GM12891 (cell line): Measurements from ENCODE around the gene CAMP. TPM values are rescaled to one million over a fixed set of nuclear protein-coding genes. Genes with fewer than 3 reads are reported as not detected.
A peak's percentile ranks its signal among the peaks of the same experiment; 100 is the strongest.

Experiments
- DNase-seq: peaks from one replicate; pipeline ENCODE4 v3.0.0; 2011; ENCODE audit warnings: low spot score; ENCODE audit not compliant: insufficient read length
- FAIRE-seq: peaks from 2 replicates; lab custom pipeline; 2011; peaks lifted over from hg19 to GRCh38; lab: Jason Lieb, UNC
- PAX5 ChIP-seq: IDR thresholded peaks from 2 replicates; pipeline ENCODE4 v1.6.1; 2011; ENCODE audit warnings: low read length, moderate library complexity, mild to moderate bottlenecking; ENCODE audit not compliant: insufficient read depth, severe bottlenecking
- POLR2A ChIP-seq: IDR thresholded peaks from 2 replicates; pipeline ENCODE4 v1.6.1; 2011; ENCODE audit warnings: low read depth, low read length, control low read depth
- POLR2AphosphoS5 ChIP-seq: IDR thresholded peaks from 2 replicates; pipeline ENCODE4 v1.6.1; 2011; ENCODE audit warnings: low read depth, low read length, control low read depth
- POU2F2 ChIP-seq: IDR thresholded peaks from 2 replicates; pipeline ENCODE4 v1.6.1; 2011; ENCODE audit warnings: low read depth, mild to moderate bottlenecking, control low read depth, low read length, moderate library complexity
- SPI1 ChIP-seq: IDR thresholded peaks from 2 replicates; pipeline ENCODE4 v1.6.1; 2011; ENCODE audit warnings: low read depth, low read length, control low read depth
- TAF1 ChIP-seq: IDR thresholded peaks from 2 replicates; pipeline ENCODE4 v1.6.1; 2011; ENCODE audit warnings: low read depth, low read length, control low read depth
- polyA plus RNA-seq: library from polyadenylated mRNA; unstranded; fragments of >200 nt; gene quantifications from one replicate; pipeline ENCODE4 v1.2.1, GENCODE V29; 2012; ENCODE audit warnings: low read depth, missing spikeins, inconsistent platforms; ENCODE audit not compliant: missing spikeins

Gene CAMP, protein sequence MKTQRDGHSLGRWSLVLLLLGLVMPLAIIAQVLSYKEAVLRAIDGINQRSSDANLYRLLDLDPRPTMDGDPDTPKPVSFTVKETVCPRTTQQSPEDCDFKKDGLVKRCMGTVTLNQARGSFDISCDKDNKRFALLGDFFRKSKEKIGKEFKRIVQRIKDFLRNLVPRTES
- 4.6 TPM for polyA plus RNA-seq

DNA sequence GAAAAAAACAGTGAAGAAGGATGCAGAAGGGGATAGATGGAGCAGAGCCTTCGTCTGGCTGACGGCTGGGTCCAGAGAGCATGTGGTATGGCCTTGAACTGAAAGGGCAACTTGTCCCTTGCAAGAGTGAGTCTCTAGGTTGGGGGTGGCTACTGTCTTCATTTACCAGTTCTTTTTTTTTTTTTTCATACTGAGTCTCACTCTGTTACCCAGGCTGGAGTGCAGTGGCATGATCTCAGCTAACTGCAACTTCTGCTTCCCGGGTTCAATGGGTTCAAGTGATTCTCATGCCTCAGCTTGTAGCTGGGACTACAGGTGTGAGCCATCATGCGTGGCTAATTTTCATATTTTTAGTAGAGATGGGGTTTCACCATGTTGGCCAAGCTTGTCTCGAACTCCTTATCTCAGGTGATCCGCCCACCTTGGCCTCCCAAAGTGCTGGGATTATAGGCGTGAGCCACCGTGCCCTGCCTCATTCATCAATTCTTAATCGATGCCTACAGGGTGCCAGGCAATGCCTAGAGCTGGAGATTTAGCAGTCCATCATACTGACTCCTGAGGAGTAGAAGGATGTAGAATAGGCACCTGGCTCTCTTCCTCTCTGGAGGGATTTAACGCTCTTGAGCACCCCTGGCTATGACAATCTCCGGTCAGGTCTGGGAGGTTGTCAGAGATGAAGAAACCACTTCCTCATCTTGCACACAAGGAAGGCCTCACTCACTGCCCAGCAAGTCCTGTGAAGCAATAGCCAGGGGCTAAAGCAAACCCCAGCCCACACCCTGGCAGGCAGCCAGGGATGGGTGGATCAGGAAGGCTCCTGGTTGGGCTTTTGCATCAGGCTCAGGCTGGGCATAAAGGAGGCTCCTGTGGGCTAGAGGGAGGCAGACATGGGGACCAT lies at the start of gene CAMP:
TSS of gene CAMP (plus strand) at position 880 of the 898 bp plus-strand sequence. CDS start at position 897, 17 bp downstream.
- TF ChIP-seq POLR2AphosphoS5, result no peak
- peak; percentile 91 for TF ChIP-seq SPI1
- peak; percentile 51 for TF ChIP-seq PAX5
- TF ChIP-seq POU2F2, result no peak
- no peak for TF ChIP-seq POLR2A
- DNase-seq (peak; percentile 59), FAIRE-seq (peak; percentile 92)

GRCh38 chr3:48178072-48178471 lies 45.2 kb upstream of the CAMP start:
- FAIRE-seq, result no peak
- DNase-seq, result no peak
- no peak for TF ChIP-seq TAF1
- no peak for TF ChIP-seq POU2F2
- TF ChIP-seq POLR2A, result no peak
- TF ChIP-seq PAX5, result no peak
- TF ChIP-seq POLR2AphosphoS5, result no peak
- no peak for TF ChIP-seq SPI1

GRCh38 chr3:48180021-48180420 lies 43.3 kb upstream of the CAMP start:
- FAIRE-seq (no peak), DNase-seq (no peak)
- no peak for TF ChIP-seq POLR2AphosphoS5
- TF ChIP-seq SPI1, result no peak
- no peak for TF ChIP-seq PAX5
- no peak for TF ChIP-seq POU2F2
- TF ChIP-seq TAF1, result no peak
- no peak for TF ChIP-seq POLR2A

- FAIRE-seq (no peak), DNase-seq (no peak)
- TF ChIP-seq POLR2AphosphoS5 (no peak), TAF1 (no peak), SPI1 (no peak), POU2F2 (no peak), PAX5 (no peak), POLR2A (no peak)
Observed at GRCh38 chr3:48180531-48181253, 42.6 kb upstream of the CAMP start.

DNA sequence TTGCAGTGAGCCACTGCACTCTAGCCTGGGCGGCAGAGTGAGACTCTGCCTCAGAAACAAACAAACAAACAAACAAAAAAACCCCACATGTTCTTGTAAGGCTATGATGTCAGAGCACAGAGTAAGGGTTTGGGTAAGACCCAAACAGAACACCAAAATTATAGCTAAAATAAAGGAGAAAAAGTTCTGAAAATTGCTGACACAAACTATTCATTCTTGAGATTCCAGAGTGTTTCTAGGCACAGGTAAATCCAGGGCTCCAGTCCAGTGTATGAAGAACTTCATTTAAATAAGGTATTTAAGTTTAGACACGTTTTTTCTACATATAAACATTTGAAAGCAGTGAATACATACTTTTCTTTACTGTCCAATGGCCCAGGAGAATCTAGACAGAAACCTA lies 39.0 kb upstream of the CAMP start:
- FAIRE-seq (no peak), DNase-seq (no peak)
- TF ChIP-seq SPI1 (no peak), POLR2AphosphoS5 (no peak), POU2F2 (no peak), TAF1 (no peak), POLR2A (no peak), PAX5 (no peak)

- no peak for DNase-seq
- no peak for FAIRE-seq
Observed at GRCh38 chr3:48185129-48185528, 38.2 kb upstream of the CAMP start.

DNA sequence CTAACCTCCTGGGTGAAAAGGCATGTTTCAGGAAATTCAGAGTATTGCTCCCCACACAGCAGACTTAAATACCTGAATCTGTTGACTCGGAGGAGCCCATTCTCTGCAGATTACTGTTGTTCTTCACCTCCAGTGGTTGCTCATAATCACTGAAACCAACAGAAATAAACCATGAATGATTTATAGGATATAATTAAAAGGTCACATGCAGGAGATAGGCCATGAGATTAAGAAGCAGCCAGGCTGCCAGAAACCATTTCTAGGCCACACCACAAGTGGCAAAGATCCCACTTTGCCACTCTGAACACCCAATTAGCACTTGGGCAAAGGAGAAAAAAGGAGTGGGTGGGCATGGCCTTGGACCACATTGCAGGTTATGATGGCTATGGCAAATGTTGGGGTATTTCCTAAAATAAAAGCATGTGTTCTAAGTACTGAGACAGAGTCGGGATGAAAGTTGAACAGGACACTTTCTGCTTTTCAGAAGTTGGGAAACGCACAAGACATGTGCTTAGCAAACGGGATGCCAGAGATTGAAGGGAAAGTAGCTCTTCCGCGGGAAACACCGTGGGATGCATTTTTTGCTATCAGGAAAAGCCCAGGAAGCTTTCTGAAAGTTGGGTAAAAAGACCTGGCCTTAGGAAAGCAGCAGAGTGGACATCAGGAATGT lies 36.5 kb upstream of the CAMP start:
- FAIRE-seq (peak; percentile 58), DNase-seq (no peak)
- no peak for TF ChIP-seq PAX5
- no peak for TF ChIP-seq POU2F2
- no peak for TF ChIP-seq TAF1
- TF ChIP-seq SPI1, result no peak
- TF ChIP-seq POLR2A, result no peak
- TF ChIP-seq POLR2AphosphoS5, result no peak

More at GRCh38 chr3:48185129-48185528, 38.2 kb upstream of the CAMP start:
- TF ChIP-seq POLR2A (no peak), POU2F2 (no peak)

DNA sequence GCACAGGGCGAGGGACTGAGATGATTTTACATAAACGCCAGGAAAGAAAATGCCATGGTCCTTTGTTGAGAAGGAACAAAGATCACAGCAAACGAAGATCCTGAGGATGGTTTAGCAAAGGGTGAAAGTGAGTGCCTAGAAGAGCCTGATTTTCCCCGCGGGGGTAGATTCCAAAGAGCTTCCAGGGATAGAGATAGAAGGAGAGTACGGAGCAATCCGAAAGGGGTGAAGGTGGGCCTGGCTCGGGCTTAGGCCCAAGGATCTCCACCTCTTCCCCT lies 36.1 kb upstream of the CAMP start:
- DNase-seq, result no peak

More for the DNA sequence above, 36.1 kb upstream of the CAMP start:
- no peak for TF ChIP-seq PAX5
- no peak for TF ChIP-seq TAF1
- TF ChIP-seq POLR2A, result no peak
- no peak for TF ChIP-seq POU2F2
- TF ChIP-seq SPI1, result no peak
- TF ChIP-seq POLR2AphosphoS5, result no peak
- no peak for FAIRE-seq
